HEK293T (cell line): Measurements from ENCODE around the gene CEP76.
"Not testable (repeated sequence)": the region's sequence is repeated elsewhere in the genome, so short reads cannot be mapped to it uniquely, and the experiment has no call there.

Source experiments
- CTCF ChIA-PET: fragments of 350-600 bp; formaldehyde crosslinking; extraction: SDS; loops from one replicate; lab custom pipeline; 2021; ENCODE audit warnings: antibody characterized with exemption, inconsistent platforms; lab: Yijun Ruan, JAX
- POLR2A ChIA-PET: fragments of 350-600 bp; formaldehyde crosslinking; extraction: SDS; loops from one replicate; lab custom pipeline; 2020; ENCODE audit warnings: antibody characterized with exemption, inconsistent platforms; lab: Yijun Ruan, JAX
- DNase-seq: peaks from one replicate; pipeline ENCODE4 v3.0.0; 2012; ENCODE audit warnings: mixed read lengths; ENCODE audit errors: extremely low spot score
- ARNT ChIP-seq: fragments of 450-650 bp; IDR thresholded peaks from 2 replicates; pipeline ENCODE4 v1.6.1; 2017; ENCODE audit warnings: mild to moderate bottlenecking
- BHLHE40 ChIP-seq: fragments of 450-650 bp; IDR thresholded peaks from 2 replicates; pipeline ENCODE4 v1.6.1; 2016; ENCODE audit warnings: mild to moderate bottlenecking, moderate library complexity, borderline replicate concordance
- CTBP1 ChIP-seq: fragments of 450-650 bp; IDR thresholded peaks from 2 replicates; pipeline ENCODE4 v1.6.1; 2016; ENCODE audit warnings: borderline replicate concordance
- ELF4 ChIP-seq: fragments of 450-650 bp; IDR thresholded peaks from 2 replicates; pipeline ENCODE4 v1.6.1; 2017; ENCODE audit warnings: antibody characterized with exemption
- FOXA1 ChIP-seq: fragments of 450-650 bp; IDR thresholded peaks from 2 replicates; pipeline ENCODE4 v1.6.1; 2016; ENCODE audit warnings: mild to moderate bottlenecking
- FOXK2 ChIP-seq: fragments of 450-650 bp; IDR thresholded peaks from 2 replicates; pipeline ENCODE4 v1.6.1; 2016; ENCODE audit warnings: mild to moderate bottlenecking
- FOXM1 ChIP-seq: fragments of 450-650 bp; IDR thresholded peaks from 2 replicates; pipeline ENCODE4 v1.6.1; 2017; ENCODE audit warnings: mild to moderate bottlenecking, borderline replicate concordance
- HDGF ChIP-seq: fragments of 450-650 bp; IDR thresholded peaks from 2 replicates; pipeline ENCODE4 v1.6.1; 2017; ENCODE audit warnings: antibody characterized with exemption, borderline replicate concordance
- L3MBTL2 ChIP-seq: fragments of 450-650 bp; conservative IDR thresholded peaks from 2 replicates; pipeline ENCODE4 v1.6.1; 2016; ENCODE audit warnings: mild to moderate bottlenecking
- LEF1 ChIP-seq: fragments of 450-650 bp; IDR thresholded peaks from 2 replicates; pipeline ENCODE4 v1.6.1; 2017; ENCODE audit warnings: mild to moderate bottlenecking, borderline replicate concordance
- NFRKB ChIP-seq: fragments of 450-650 bp; IDR thresholded peaks from 2 replicates; pipeline ENCODE4 v1.6.1; 2016; ENCODE audit warnings: mild to moderate bottlenecking, moderate library complexity
- SP1 ChIP-seq: fragments of 450-650 bp; IDR thresholded peaks from 2 replicates; pipeline ENCODE4 v1.6.1; 2017
- SUZ12 ChIP-seq: fragments of 450-650 bp; IDR thresholded peaks from 2 replicates; pipeline ENCODE4 v1.6.1; 2016; ENCODE audit warnings: mild to moderate bottlenecking
- TARDBP ChIP-seq: fragments of 450-650 bp; IDR thresholded peaks from 2 replicates; pipeline ENCODE4 v1.6.1; 2016
- ZNF384 ChIP-seq: fragments of 450-650 bp; IDR thresholded peaks from 2 replicates; pipeline ENCODE4 v1.6.1; 2016
- TF ChIP-seq, protein P1 (sequence below): fragments of 450-650 bp; IDR thresholded peaks from 2 replicates; pipeline ENCODE4 v1.6.1; 2016

The CEP76 gene

DNA sequence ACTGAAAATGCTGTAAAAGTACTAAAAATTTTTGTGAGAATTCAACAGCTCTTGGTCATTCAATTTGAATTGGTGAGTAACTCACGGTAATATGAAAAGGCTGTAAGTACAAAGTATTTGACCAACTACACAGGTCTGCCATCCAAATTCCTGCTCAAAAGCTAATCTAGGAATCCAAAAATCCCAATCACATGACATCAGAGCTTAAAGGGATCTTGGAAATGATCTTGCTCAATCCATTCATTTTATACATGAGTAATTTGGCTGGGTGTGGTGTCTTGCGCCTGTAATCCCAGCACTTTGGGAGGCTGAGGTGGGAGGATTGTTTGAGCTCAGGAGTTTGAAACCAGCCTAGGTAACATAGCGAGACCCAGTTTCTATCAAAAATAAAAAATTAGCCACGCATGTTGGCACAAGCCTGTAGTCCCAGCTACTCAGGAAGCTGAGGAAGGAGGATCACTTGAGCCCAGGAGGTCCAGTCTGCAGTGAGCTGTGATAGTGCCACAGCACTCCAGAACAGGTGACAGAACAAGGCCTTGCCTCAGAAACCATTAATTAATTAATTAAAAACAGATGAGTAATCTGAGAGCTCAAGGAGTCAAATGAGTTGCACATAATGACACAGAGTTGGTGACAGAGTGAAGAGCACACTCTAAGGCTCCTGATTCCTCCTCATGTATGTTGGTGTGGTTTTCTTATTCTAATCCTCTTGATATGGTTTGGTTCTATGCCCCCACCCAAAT is 64.5 kb downstream of the CEP76 start:
- CTCF ChIA-PET = interaction anchor here (1.3 kb wide), 1 partner anchor 244 kb away, joined by 3 read pairs; no protein-coding TSS in a partner anchor
- DNase-seq = no peak
- no peak for TF ChIP-seq TARDBP
- TF ChIP-seq, protein P1, sequence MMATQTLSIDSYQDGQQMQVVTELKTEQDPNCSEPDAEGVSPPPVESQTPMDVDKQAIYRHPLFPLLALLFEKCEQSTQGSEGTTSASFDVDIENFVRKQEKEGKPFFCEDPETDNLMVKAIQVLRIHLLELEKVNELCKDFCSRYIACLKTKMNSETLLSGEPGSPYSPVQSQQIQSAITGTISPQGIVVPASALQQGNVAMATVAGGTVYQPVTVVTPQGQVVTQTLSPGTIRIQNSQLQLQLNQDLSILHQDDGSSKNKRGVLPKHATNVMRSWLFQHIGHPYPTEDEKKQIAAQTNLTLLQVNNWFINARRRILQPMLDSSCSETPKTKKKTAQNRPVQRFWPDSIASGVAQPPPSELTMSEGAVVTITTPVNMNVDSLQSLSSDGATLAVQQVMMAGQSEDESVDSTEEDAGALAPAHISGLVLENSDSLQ = no peak
- no peak for TF ChIP-seq L3MBTL2
- TF ChIP-seq FOXK2 = no peak
- TF ChIP-seq FOXM1 = no peak
- no peak for TF ChIP-seq FOXA1
- TF ChIP-seq BHLHE40 = no peak
- no peak for TF ChIP-seq ARNT
- TF ChIP-seq NFRKB = no peak
- no peak for TF ChIP-seq SP1
- no peak for TF ChIP-seq HDGF
- TF ChIP-seq SUZ12 = no peak
- TF ChIP-seq ZNF384 = no peak
- TF ChIP-seq CTBP1 = no peak
- no peak for TF ChIP-seq LEF1
- TF ChIP-seq ELF4 = no peak
- POLR2A ChIA-PET = no interaction called here

DNA sequence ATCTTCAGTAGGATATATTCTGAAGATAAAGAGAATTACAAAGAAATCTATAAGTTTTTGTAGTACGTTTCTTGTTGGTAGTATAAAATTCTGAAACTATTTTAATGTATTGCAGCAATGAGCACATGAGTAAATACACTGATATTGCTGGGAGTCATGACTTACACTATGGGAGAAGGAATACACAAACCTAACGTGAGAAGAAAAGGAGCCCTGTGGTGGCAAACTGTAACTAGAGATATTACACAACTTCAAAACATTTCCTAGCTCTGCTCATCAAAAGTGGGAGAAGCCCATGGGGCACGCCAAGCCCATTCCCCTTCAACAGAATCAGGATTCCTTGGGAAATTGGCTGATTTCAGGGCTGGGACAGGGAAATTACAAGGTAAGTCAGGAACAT is 65.1 kb downstream of the CEP76 start:
- no peak for TF ChIP-seq FOXK2
- no peak for TF ChIP-seq CTBP1
- no peak for TF ChIP-seq LEF1
- no peak for TF ChIP-seq ELF4
- TF ChIP-seq ARNT = no peak
- TF ChIP-seq NFRKB = no peak
- TF ChIP-seq FOXM1 = no peak
- no peak for TF ChIP-seq BHLHE40
- TF ChIP-seq FOXA1 = no peak
- TF ChIP-seq, protein P1 = no peak
- TF ChIP-seq HDGF = no peak
- no peak for TF ChIP-seq TARDBP
- TF ChIP-seq L3MBTL2 = no peak
- no peak for TF ChIP-seq ZNF384
- no peak for TF ChIP-seq SP1
- no peak for TF ChIP-seq SUZ12
- POLR2A ChIA-PET = no interaction called here
- DNase-seq = no peak
- CTCF ChIA-PET = interaction anchor here (0.6 to 1.3 kb wide), 2 partner anchors 8 to 243 kb away, joined by 3 read pairs; no protein-coding TSS in a partner anchor

DNA sequence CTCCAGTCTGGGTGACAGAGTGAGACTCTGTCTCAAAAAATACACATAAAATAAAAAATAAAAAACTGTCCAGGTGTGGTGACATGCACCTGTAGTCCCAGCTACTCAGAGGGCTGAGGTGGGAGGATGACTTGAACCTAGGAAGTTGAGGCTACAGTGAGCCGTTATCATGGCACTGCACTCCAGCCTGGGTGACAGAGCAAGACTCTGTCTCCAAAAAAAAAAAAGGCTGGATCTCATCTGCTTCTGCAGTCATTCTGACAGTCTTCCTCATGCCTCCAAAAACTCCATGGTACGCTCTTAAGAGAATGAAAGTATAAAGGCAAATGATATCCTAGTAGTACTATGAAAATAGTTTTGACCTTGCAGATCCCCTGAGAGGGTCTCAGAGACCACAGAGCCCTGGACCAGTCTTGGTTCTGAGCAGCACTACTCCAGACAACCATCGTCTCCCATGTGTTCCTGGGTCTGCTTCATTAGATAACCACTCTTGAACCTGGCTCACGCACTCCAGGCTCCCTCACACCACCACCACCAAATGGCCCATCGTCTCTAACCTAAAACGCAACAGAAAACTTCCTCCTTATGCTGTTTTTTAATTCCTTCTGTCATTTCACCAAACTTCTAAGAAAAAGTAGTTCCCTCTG is 70.6 kb downstream of the CEP76 start:
- ChIA-PET CTCF (no interaction called here), POLR2A (no interaction called here)
- DNase-seq = no peak
- TF ChIP-seq FOXM1 = no peak
- TF ChIP-seq FOXA1 = no peak
- TF ChIP-seq ARNT = no peak

DNA sequence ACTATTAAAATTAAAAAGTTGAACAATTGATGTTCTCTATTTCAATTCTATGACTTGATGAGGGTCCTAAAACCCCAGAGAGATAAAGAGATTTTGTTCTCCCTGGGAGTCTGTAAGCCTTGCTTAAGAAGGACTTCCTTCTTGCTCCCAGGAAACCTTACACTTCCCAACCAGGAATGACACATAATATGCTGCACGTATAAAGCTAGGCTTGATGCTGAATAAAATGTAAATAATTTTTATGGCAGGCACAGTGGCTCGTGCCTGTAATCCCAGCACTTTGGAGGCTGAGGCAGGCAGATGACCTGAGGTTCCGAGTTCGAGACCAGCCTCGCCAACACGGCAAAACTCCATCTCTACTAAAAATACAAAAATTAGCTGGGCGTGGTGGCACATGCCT is 72.4 kb downstream of the CEP76 start:
- no peak for TF ChIP-seq BHLHE40
- TF ChIP-seq CTBP1 = no peak
- no peak for TF ChIP-seq L3MBTL2
- TF ChIP-seq ZNF384 = no peak
- ChIA-PET POLR2A (no interaction called here), CTCF (no interaction called here)
- no peak for DNase-seq

DNA sequence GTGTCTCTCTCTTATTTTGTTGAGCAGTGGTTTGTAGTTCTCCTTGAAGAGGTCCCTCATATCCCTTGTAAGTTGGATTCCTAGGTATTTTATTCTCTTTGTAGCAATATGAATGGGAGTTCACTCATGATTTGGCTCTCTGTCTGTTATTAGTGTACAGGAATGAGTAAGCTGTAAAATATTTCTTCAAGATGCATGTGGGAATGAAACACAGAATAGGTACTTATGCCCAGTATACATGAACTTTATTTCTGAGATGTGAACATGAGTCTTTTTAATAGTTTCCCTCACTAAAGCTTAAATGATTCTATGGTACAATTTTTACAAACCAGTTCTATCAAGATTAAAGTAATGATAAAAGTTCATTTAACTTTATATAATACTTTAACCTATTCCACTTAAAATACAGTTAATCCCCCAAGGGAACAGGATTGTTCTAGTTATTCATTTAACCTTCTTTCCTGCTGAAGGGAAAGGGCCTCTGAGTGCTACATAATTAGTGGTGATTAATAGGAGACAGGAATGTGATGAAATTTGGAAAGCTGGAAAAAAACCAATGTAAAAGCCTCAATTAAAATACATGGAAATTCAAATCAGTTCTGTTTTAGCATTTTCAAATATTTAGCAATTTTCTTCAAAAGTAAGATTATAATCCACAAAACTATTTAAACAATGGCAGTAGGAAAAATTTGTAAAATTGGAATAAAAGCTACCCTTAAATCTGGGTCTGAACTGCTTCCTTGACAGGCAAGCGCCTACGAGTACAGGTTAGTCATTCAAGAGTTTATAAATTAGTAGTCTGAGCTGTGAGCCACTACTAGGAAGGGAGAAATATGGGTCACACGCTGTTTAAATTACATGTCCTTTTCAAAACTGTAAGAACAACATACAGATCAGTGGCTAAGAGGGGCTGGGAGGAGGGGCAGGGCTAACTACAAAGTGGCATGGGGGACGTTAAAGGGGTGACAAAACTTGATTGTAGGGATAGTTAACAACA is 73.5 kb downstream of the CEP76 start:
- ChIA-PET CTCF (interaction anchor here (0.5 kb wide), 1 partner anchor 8 kb away, joined by 3 read pairs; no protein-coding TSS in a partner anchor), POLR2A (no interaction called here)
- no peak for DNase-seq
- no peak for TF ChIP-seq FOXM1
- no peak for TF ChIP-seq LEF1
- no peak for TF ChIP-seq NFRKB
- TF ChIP-seq BHLHE40 = no peak
- no peak for TF ChIP-seq CTBP1
- no peak for TF ChIP-seq FOXA1
- TF ChIP-seq FOXK2 = no peak
- TF ChIP-seq HDGF = no peak
- TF ChIP-seq SP1 = no peak
- TF ChIP-seq ELF4 = no peak
- no peak for TF ChIP-seq ZNF384
- no peak for TF ChIP-seq TARDBP
- TF ChIP-seq L3MBTL2 = no peak
- TF ChIP-seq, protein P1 = no peak
- TF ChIP-seq SUZ12 = no peak
- TF ChIP-seq ARNT = no peak

DNA sequence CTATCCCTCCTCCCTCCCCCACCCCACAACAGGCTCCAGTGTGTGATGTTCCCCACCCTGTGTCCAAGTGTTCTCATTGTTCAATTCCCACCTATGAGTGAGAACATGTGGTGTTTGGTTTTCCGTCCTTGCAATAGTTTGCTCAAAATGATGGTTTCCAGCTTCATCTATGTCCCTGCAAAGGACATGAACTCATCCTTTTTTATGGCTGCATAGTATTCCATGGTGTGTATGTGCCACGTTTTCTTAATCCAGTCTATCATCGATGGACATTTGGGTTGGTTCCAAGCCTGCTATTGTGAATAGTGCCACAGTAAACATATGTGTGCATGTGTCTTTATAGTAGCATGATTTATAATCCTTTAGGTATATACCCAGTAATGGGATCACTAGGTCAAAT is 75.3 kb downstream of the CEP76 start:
- CTCF ChIA-PET, DNase-seq, POLR2A ChIA-PET: not testable (repeated sequence)
